Endothelial cell of coronary artery (primary cell): ENCODE results near the gene CRABP2. TPM values are rescaled to one million over a fixed set of nuclear protein-coding genes. Genes with fewer than 3 reads are reported as not detected.

Source experiments
- total RNA-seq: library from RNA; depleted of rRNA; stranded (reverse); fragments of >200 nt; gene quantifications from 2 replicates; pipeline ENCODE4 v1.2.3, GENCODE V29; 2014

The CRABP2 gene
- total RNA-seq: 0.09 TPM in 2 replicates

GRCh38 chr1:156705321-156705917 is at the start of gene CRABP2:
Gene CRABP2, minus strand, starts transcription at chr1:156705583. Its CDS starts 137 bp downstream, at chr1:156705446.

DNA sequence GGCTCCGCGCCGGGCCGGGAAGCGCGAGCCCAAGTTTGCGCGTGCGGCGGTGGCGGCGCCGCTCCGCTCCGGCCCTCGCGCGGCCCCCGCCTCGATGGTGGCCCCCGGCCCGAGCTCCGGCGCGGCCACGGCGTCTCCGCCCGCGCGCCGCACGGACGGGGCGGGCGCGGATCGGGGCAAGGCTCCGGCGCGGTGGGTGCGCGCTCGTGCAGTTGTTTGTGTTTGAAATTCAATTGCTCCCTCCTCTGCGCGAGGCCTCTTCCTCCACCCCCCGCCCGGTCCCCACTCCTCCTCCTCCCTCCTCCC is 46.0 kb upstream of the CRABP2 start, which contains the start of gene HDGF:
Gene HDGF, minus strand, starts transcription at position 225 of the 306 bp plus-strand sequence. CDS start 246 bp downstream, outside the sequence.

DNA sequence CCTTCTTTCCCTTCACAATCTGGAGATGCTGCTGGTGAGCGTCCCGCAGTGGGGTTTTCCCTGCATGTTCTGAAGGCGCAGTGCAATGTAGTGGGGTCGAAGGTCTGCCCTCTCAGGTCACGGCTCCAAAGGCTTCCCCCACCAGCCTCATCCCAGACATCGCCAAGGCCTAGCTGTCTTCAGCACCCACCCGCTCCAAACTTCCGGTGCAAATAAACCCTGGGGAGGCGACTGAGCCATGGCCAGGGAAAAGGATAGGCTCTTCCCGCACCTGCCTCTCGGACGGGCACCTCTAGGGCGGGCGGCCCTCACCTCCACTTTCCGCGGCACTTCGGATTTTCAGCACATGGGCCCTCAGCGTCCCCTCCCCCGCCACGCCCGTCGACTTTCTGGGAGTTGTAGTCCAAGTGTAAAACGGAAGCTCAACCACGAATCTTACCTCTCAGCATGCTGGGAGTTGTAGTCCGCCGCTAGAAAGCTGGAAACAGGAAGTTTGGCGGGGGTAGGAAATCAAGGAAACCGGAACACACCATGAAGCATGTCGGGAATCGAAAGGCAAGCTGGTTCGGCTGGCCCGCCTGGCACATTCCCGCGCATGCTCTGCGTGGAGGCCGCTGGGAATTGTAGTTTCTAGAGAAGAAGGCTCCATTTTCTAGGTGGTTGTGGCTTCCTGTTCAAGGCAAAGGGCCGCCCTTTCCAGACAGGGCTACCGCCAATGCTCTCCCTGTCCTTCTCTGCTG is 35.5 kb upstream of the CRABP2 start, which contains the start of gene MRPL24:
Gene MRPL24, minus strand, starts transcription at position 348 of the 740 bp plus-strand sequence. CDS start 2,384 bp downstream, outside the sequence.

GRCh38 chr1:156728599-156729462 is 23.4 kb upstream of the CRABP2 start, which contains the start of gene ISG20L2:
Gene ISG20L2, minus strand, starts transcription at chr1:156728766. Its CDS starts 1,114 bp downstream, at chr1:156727652.

DNA sequence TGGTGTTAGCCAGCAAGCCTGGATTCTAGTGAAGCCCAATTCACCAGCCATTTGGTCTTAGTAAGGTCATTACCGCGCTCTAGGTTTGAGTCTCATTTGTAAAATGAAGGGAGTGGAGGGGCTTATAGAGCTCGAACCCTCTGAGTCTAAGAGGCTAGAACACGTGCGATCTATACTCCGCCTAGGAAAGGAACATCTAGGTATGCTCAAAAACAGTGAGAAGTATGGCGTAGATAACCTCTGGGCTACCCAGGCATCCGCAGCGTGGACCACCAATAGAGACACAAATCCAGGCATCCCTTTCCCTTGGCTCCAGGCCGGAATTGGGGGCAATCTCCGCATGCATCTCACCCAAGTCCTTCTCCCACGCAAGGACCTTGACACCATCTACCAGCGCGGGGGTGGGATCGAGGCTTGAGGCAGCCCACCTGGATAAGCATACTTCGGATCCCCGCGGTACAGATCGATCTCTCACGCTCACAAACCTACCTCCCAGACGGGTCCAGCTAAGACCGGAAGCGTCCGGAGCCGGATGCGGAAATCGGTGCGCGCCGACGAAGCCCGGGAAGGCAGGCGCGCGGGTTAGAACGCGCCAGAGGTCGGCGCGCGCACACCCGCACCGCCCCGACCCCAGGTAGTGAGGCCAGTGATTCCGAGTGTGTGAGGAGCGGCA is 22.7 kb upstream of the CRABP2 start, which contains the start of gene METTL25B:
Gene METTL25B, plus strand, starts transcription at position 544 of the 673 bp plus-strand sequence. CDS start 636 bp downstream, outside the sequence.

GRCh38 chr1:156676820-156677615 is 28.4 kb downstream of the CRABP2 start, which contains the start of gene NES:
Gene NES, minus strand, starts transcription at chr1:156677407. Its CDS starts 143 bp downstream, at chr1:156677264.

Other genes starting within 250 kb of the CRABP2 start
- gene MEF2D, start 204.8 kb downstream of the CRABP2 start, total RNA-seq: 4.2 and 6.7 TPM in 2 replicates
- 8.9 and 16.7 TPM in 2 replicates for gene IQGAP3, start 133.0 kb downstream of the CRABP2 start, total RNA-seq
- gene TTC24, start 125.9 kb downstream of the CRABP2 start, total RNA-seq: not detected in 2 replicates
- gene NAXE, start 113.8 kb downstream of the CRABP2 start, total RNA-seq: 69.4 and 102 TPM in 2 replicates
- gene GPATCH4, start 104.1 kb downstream of the CRABP2 start, total RNA-seq: 19.8 and 22.2 TPM in 2 replicates
- gene HAPLN2, start 86.2 kb downstream of the CRABP2 start, total RNA-seq: not detected in 2 replicates
- not detected in 2 replicates for gene BCAN, start 63.5 kb downstream of the CRABP2 start, total RNA-seq
- gene NES, start 28.2 kb downstream of the CRABP2 start, total RNA-seq: 127 and 255 TPM in 2 replicates
- gene METTL25B, start 22.9 kb upstream of the CRABP2 start, total RNA-seq: 5.8 and 9.7 TPM in 2 replicates
- 8.2 and 8.6 TPM in 2 replicates for gene ISG20L2, start 23.2 kb upstream of the CRABP2 start, total RNA-seq
- gene MRPL24, start 35.5 kb upstream of the CRABP2 start, total RNA-seq: 60.2 and 62.1 TPM in 2 replicates
- gene HDGF, start 46.1 kb upstream of the CRABP2 start, total RNA-seq: 171 and 213 TPM in 2 replicates
- gene PRCC, start 62.0 kb upstream of the CRABP2 start, total RNA-seq: 12.5 and 14.5 TPM in 2 replicates
- 0.09 and 0.19 TPM in 2 replicates for gene SH2D2A, start 111.3 kb upstream of the CRABP2 start, total RNA-seq
- not detected in 2 replicates for gene INSRR, start 153.5 kb upstream of the CRABP2 start, total RNA-seq
- not detected in 2 replicates for gene NTRK1, start 155.3 kb upstream of the CRABP2 start, total RNA-seq
- gene PEAR1, start 188.1 kb upstream of the CRABP2 start, total RNA-seq: 11.5 and 23.2 TPM in 2 replicates
- 0.36 TPM in 1 of 2 replicates, not detected in the other for gene LRRC71, start 215.0 kb upstream of the CRABP2 start, total RNA-seq